Ammon's horn (tissue), 1 donor: ENCODE data around the gene VWA3B.
"Not testable (repeated sequence)": the region's sequence is repeated elsewhere in the genome, so short reads cannot be mapped to it uniquely, and the experiment has no call there.

ENCODE experiments used
- DNase-seq: peaks from one replicate; pipeline ENCODE4 v3.0.0-alpha.2; 2016; ENCODE audit warnings: low spot score

VWA3B gene

GRCh38 chr2:98130073-98130472, 43.1 kb downstream of the VWA3B start:
- DNase-seq: not testable (repeated sequence)

DNA sequence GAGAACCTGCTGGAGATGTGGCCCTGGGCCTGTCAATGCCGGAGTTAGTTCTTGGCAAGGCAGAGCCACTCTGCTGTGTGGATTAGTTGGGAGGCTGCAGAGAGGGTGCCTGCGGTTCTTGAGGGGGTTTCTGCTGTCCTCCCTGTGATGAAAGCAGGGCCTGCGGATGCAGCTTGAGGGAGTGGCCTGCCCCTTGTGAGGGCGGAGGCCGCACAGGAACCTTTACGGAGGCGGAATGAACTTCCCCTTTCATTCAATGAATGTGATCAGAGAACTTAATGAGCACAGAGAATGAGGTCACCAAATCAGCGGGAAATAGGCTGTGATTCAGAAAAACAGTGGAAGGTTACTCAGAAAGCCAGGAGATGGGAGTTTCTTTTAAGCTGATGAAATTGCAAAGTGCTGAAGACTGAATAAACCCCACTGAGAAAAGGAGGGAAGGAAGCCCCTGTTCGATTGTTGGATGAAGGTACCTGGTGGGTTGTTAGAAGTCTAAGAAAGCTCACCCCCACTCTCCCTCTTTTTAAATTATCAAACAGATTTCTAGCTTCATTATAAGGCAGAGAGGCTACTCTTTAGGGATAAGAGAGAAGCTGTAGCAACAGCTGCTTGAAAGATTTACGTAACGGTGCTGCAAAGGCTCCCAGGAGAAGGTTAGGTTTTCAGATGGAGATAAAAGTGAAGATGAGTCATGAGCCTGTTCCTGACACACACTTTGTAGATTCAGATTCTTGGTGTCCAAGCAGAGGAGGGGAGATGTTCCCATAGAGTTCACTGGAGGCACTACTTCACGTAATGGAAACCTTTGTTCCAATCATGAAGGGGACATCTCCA, 47.4 kb downstream of the VWA3B start:
- DNase-seq: peak; percentile 24

DNA sequence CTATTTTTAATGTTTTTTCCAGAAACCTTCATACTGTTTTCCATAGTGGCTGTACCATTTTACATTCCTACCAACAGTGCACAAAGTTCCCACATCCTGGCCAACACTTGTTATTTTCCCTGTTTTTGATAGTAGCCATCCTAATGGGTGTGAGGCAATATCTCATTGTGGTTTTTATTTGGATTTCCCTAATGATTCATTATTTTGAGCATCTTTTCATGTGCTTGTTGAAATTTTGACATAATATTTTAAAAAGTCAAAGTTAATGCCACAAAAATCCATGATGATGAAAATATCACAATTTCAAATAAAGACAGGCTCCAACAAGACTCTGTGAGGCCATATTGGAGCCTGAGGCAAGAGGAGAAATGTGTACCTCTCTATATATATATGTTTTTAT, 50.2 kb downstream of the VWA3B start:
- DNase-seq: no peak

DNA sequence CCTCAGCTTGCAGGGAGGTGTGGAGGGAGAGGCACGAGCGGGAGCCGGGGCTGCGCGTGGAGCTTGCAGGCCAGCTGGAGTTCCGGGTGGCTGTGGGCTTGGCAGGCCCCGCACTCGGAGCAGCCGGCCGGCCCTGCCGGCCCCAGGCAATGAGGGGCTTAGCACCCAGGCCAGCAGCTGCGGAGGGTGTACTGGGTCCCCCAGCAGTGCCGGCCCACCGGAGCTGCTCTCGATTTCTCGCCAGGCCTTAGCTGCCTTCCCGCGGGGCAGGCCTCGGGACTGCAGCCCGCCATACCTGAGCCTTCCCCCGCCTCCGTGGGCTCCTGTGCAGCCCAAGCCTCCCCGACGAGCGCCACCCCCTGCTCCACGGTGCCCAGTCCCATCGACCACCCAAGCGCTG, 52.0 kb downstream of the VWA3B start:
- DNase-seq: not testable (repeated sequence)

DNA sequence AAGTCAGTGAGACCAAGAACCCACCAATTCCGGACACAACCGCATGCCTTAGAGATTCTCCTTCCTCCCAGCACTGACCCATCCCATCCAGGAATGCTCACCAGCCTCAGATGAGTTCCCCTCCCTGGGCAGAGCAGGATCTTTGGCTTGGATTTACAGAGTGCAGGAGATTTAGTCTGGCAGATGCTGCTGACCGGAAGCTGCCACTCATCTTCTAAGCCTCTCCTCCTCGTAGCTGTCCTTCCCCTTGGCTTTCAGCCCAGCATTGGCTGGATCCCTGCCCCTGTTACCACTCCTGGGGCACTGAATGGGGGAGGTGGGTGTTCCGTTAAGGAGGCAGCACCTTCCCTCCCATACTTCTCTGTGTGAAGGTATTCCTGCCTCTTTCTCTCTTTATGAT, 53.2 kb downstream of the VWA3B start:
- DNase-seq: no peak

- no peak for DNase-seq
Measured at GRCh38 chr2:98142106-98142791, 55.3 kb downstream of the VWA3B start.

GRCh38 chr2:98145070-98145469, 58.1 kb downstream of the VWA3B start:
- no peak for DNase-seq

DNA sequence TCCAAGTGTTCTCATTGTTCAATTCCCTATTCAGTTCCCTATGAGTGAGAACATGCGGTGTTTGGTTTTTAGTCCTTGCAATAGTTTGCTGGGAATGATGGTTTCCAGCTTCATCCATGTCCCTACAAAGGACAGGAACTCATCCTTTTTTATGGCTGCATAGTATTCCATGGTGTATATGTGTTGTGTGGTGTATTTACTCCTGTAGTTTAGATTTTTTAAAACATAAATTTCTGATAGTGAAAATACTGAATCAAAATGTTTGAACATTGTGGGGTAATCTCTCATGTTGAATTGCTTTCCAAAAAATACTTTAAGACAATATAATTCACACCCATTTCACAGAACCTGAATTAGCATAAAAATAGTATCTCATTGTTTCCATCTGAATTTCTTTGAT, 60.9 kb downstream of the VWA3B start:
- DNase-seq: not testable (repeated sequence)

DNA sequence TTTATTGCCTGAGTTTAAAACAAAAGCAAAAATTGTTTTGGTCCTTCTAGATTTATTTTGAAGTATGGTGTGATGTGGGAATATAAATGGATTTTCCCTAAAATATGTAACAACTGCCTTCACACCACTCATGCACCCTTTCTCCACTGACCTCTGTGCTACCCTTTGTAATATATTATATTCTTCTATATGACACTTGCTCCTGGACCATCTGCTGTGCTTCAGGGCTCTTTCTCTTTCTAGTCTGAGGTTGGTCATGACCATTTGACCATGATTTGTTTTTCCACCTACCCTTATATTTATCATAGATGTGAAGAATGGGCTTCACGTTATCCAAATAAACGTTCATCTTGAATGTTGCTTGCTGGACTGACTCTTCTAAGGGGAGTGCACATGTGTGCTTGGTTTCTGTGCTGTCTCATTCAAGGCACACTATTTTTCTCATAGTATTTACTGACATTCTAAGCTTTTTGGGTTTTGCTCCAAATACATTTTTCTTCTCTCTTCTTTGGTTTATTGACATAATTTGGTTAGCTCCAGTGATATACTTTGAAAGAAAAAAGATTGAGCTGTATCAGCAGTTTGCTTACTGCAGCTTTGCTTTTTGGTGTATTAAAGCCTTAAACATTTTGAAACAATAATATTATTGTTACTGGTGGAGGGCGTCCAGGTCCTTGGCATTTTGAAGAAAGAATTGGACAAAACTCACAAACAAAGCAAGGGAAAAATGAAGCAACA, 61.8 kb downstream of the VWA3B start:
- no peak for DNase-seq

DNA sequence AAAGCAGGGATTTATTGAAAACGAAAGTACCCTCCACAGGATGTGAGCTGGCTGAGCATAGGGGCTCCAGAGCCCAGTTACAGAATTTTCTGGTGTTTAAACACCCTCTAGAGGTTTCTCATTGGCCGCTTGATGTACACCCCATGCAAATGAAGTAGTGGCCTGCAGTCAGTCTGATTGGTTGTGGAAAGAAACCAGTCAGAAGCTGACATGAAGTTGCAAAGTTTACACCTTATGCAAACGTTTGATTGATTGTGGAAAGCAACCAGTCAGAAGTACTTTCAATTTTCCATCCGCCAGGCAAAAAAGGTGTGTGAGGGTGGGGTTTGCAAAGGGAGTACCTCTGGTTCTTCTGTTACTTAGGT, 62.3 kb downstream of the VWA3B start:
- peak; percentile 60 for DNase-seq

GRCh38 chr2:98153481-98153880, 66.5 kb downstream of the VWA3B start:
- no peak for DNase-seq

GRCh38 chr2:98155291-98155690, 68.3 kb downstream of the VWA3B start:
- no peak for DNase-seq

GRCh38 chr2:98155716-98156115, 68.7 kb downstream of the VWA3B start:
- DNase-seq: no peak

DNA sequence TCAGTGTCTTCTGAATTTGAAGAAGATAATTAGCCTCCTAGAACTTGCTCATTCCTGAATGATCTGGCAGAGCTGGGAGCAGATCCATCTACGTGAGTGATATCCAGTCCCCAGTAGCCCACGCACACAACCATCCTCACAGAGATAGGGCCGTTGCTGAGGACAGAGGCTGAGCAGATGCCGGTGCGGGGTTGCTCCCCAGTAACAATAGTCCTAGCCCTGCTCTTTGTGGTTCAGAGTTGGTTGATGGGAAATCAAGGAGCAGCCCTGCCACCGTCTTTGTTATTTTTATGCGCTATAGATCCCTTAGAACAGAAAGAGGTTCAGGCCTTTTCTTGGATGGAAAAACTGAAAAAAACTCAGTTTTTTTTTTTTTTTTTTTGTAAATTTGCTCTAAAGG, 69.3 kb downstream of the VWA3B start:
- no peak for DNase-seq

GRCh38 chr2:98157557-98157956, 70.6 kb downstream of the VWA3B start:
- DNase-seq: no peak

DNA sequence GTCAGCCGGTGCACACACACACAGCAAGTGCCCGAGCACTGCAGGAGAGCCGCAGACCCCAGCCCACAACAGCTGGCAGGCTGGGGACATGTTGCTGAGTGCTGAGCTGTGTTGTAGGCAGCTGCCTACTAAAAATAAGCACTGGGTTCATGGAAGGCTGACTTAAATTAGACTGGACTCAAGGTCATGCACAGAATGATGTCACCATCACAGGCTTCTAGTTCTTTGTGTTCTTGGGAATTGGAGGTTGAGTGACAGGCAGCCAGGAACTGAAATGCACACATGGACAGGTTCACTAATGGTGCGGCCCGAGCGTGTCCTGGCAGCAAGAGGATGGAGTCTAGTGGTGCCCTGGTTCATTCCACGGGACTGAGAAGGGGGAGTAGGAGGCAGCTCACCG, 71.3 kb downstream of the VWA3B start:
- no peak for DNase-seq

DNA sequence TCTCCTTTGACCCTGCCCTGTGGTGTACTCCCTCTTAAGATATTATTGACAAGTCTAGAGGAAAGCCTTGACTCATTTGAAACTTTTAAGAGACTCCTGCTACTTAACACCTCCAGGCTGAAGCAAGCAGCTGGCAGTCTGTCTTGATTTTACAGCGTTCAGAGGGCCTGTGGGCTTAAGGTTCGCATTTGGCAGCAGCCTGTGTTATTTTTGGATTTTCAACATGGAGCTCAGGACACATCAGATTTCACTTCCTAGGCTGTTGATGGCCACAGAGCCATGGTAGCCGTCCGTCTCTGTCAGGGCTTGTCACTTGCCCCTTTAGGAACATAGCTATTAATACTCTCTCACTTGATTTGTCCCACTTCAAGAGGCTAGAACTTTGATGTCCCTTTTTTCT, 73.6 kb downstream of the VWA3B start:
- no peak for DNase-seq

DNA sequence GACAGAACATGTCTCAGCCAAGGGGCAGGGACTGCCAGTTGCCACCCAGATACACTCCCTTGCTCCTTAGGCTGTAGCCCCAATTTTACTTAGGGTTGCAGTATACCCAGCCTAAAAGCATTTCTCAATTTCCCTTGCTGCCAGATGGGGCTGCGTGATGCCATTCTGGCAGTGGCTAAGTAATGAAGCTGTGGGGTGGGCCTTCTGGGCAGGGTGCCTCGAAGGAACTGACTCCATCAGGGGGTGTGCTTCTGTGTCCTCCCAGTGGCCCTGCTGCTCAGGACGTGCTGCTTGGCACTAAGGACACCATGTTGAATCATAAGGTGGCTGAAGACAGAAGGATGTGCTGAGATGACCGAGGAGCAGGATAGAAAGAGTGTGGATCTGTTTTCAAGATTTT, 74.2 kb downstream of the VWA3B start:
- no peak for DNase-seq

GRCh38 chr2:98164256-98164655, 77.3 kb downstream of the VWA3B start:
- no peak for DNase-seq

DNA sequence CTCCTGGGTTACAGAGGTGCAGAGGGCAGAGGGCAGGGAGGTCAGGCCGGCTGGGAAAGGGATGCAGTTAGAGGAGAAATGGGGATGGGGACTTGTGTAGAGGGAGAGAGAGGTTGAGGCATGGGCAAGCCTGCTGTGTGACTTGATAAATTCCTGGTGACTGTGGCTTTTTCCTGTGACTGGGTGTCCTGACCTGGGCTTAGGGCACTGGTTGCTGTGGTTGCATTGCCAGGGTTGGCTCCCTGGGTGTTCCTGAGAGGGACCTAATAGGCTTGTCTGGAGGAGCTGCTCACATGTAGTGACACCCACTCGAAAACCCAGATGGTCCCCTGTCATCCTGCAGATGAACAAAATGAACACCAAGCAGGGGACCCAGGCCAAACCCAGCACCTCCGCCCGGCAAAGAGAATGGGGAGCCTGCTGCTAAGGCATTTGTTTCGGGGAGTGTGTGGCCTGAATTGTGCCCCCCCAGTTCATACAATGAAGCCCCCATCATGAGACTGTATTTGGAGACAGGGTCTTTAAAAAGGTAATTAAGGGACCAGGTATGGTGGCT, 78.6 kb downstream of the VWA3B start:
- no peak for DNase-seq

DNA sequence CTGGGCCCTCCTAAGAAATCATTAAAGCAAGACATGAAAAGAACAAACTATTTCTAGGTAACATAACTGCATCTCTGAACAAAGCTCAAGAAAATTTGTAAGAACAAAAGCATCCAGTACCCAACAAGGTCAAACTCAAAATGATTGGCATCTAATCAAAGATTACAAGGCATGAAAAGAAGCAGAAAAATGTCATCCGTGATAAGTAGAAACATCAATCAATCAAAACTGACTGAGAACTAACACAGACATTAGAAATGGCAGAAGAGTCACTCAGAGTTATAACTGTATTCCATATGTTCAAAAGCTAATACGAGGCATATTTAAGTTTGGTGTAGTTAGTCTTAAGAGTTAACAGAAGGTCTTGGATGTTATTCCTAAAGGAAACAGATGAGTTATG, 80.9 kb downstream of the VWA3B start:
- DNase-seq: no peak

DNA sequence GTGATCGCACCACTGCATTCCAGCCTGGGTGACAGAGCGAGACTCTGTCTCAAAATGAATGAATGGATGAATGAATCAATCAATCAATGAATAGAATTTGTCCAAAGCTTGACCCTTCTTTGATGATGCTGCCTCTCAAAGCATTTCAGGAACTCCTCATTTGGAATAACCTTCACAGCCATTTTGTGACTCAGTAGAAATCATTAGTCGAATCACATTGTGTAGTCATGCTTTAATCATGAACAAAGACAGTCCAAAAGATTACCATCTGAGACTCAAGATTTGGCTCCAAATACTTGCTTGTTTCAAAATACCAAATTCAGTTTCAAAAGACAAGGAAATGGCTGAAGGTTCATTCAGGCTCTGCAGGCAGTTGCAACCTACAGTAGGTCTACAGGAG, 83.1 kb downstream of the VWA3B start:
- DNase-seq: no peak
